Neural cell (in vitro differentiated cells): ENCODE data around the gene C2orf49.

ENCODE experiments used
- CTCF ChIP-seq: fragments of 450-650 bp; IDR thresholded peaks from 2 replicates; pipeline ENCODE4 v1.5.1; 2014; ENCODE audit warnings: antibody characterized with exemption, mild to moderate bottlenecking, moderate library complexity; ENCODE audit not compliant: poor library complexity, severe bottlenecking
- EP300 ChIP-seq: fragments of 450-650 bp; conservative IDR thresholded peaks from 2 replicates; pipeline ENCODE4 v1.6.1; 2014; ENCODE audit warnings: antibody characterized with exemption, mild to moderate bottlenecking, moderate library complexity; ENCODE audit not compliant: poor library complexity, severe bottlenecking
- EZH2 ChIP-seq: fragments of 200-600, 300-800 bp; shearing (Covaris generic), sonication (generic); IDR thresholded peaks from 2 replicates; pipeline ENCODE4 v1.6.1; 2014; ENCODE audit warnings: antibody characterized with exemption, low read length, borderline replicate concordance, mild to moderate bottlenecking; ENCODE audit not compliant: insufficient read depth, poor library complexity, severe bottlenecking
- MXI1 ChIP-seq: fragments of 450-650 bp; conservative IDR thresholded peaks from 2 replicates; pipeline ENCODE4 v1.6.1; 2014; ENCODE audit warnings: antibody characterized with exemption, mild to moderate bottlenecking; ENCODE audit not compliant: poor library complexity, severe bottlenecking
- POLR2AphosphoS5 ChIP-seq: IDR thresholded peaks from 2 replicates; pipeline ENCODE4 v1.6.1; 2012
- RAD21 ChIP-seq: fragments of 450-650 bp; conservative IDR thresholded peaks from 2 replicates; pipeline ENCODE4 v1.6.1; 2014; ENCODE audit warnings: antibody characterized with exemption, mild to moderate bottlenecking, moderate library complexity
- REST ChIP-seq: IDR thresholded peaks from 2 replicates; pipeline ENCODE4 v1.6.1; 2012; ENCODE audit warnings: borderline replicate concordance
- SMC3 ChIP-seq: fragments of 450-650 bp; conservative IDR thresholded peaks from 2 replicates; pipeline ENCODE4 v1.6.1; 2014; ENCODE audit warnings: antibody characterized with exemption, mild to moderate bottlenecking, moderate library complexity; ENCODE audit not compliant: poor library complexity
- TAF1 ChIP-seq: IDR thresholded peaks from 2 replicates; pipeline ENCODE4 v1.6.1; 2012; ENCODE audit warnings: low read depth

GRCh38 chr2:105391763-105392662 lies 54.7 kb downstream of the C2orf49 start:
- TF ChIP-seq CTCF (no peak), TAF1 (no peak), RAD21 (no peak), EZH2 (no peak), POLR2AphosphoS5 (no peak), EP300 (no peak), SMC3 (no peak), REST (no peak), MXI1 (no peak)
